Sciatic nerve (tissue), 2 donors: Measurements from ENCODE around the gene ABO. TPM values are rescaled to one million over a fixed set of nuclear protein-coding genes. Genes with fewer than 3 reads are reported as not detected.
"Not testable (repeated sequence)": the region's sequence is repeated elsewhere in the genome, so short reads cannot be mapped to it uniquely, and the experiment has no call there.

Experiments
- ATAC-seq: fragments of 200-7000 bp; cut with Tn5 transposase; one replicate; pipeline ENCODE4 v1.9.1; 2020; ENCODE audit warnings: mild to moderate bottlenecking, moderate library complexity
- DNase-seq: peaks from one replicate; pipeline ENCODE4 v3.0.0-alpha.2; 2020; ENCODE audit warnings: low spot score
- intact Hi-C: fragments of 100-400 bp; cut with DNase I; formaldehyde crosslinking; loops from one replicate; pipeline ENCODE4 v1.14.2; 2022
- total RNA-seq: library from RNA; stranded (reverse); fragmentation: NEBNext Ultra II Directional; extraction: Animal tissue kit (Norgen Biotek cat#: 25700); gene quantifications from one replicate; pipeline ENCODE4 v1.2.1, GENCODE V29; 2021
- donor health status: DM: no; HTN: no; CAD: no.
- donor health status: DM: no; HTN: no; CAD: no.

Gene ABO
- total RNA-seq, 1 donor from 2014 or later, result 10.9 TPM

GRCh38 chr9:133299996-133300395 lies 25.0 kb upstream of the ABO start:
- ATAC-seq, intact Hi-C loops, DNase-seq: not testable (repeated sequence)

DNA sequence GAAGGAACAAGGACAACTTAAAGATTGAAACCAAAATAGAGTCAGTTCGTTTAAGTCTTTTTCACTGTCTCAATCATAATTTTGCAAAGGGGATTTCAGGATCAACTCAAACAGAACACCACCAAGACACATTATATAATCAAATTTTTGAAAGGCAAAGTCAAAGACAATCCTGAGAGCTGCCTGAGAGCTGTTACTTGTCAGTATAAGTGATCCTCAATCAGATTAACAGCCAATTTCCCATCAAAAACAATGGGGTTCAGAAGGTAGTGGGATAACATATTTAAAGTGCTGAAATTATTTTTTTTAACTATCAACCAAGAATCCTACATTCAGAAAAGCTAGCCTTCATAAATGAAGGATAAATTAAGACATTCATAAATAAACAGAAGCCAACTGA lies 19.3 kb upstream of the ABO start:
- DNase-seq, result no peak
- no peak for ATAC-seq
- intact Hi-C loops, result no loop called here

DNA sequence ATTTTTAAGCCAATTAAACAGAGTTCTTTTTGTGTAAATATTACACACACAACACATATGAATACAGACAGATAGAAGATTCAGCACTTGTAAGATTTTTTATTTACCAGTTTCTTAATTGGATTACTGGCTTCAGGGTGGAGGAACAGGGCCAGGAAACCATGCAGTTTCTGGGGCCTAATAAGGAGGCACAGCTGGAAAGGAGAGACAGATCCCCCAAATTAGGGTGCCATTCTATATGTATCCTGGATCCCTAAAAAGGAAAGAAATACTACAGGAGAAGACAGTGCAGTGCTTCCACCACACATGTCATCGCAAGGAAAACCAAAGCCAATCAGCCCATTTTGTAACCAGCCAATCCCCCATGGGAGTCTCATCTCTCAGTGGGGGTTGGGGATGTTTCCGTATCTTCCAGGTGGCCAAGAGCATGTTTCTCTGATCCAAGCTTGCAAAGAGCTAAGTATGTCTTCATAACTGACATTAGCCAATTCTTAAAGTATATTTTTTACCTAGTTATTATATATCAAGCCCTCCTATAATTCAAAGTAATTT lies 15.8 kb upstream of the ABO start:
- ATAC-seq, result no peak
- intact Hi-C loops, result no loop called here
- DNase-seq, result no peak

DNA sequence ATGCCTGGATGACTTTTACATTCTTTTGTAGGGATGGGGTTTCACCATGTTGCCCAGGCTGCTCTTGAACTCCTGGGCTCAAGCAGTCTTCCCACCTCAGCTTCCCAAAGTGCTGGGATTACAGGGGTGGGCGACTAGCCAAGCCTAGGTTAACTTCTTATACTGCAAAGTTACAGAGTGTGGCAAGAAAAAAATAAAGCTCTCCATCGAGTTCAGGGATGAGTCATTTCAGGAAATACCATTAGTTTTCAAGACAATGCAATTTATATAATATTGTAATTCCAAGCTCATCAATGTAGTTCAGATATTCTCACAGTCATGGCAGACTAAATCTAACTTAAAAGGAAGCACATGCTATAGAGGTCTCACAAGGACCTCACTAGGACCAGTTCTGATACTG lies 11.5 kb upstream of the ABO start:
- intact Hi-C loops, result no loop called here
- no peak for ATAC-seq
- DNase-seq, result no peak

DNA sequence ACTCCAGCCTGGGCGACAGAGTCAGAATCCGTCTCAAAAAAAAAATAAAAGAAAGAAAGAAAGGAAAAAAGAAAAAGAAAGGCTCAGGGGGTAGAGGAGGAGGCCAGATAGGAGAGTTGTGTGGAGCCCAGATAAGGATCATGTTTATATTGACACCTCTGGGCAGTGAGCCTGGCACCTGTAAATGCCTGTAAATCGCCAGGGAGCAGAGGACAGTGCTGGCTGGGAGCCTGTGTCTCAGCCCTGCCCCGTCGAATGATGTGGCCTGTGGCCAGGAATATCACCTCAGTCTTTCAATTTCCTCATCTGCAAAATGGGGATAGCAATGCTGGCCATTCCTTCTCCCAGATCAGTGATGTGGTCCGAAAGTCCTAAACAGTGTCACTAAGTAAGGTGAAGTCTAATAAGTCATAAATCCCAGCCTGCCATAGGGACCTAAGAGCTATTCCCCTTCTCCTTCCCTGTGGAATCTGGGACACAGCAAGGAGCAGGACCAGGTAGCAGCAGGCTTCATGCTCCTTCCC lies 10.3 kb upstream of the ABO start:
- intact Hi-C loops, result no loop called here
- DNase-seq (no peak), ATAC-seq (no peak)

- DNase-seq (no peak), ATAC-seq (no peak)
- intact Hi-C loops, result no loop called here
Observed at GRCh38 chr9:133284362-133284761, 9.4 kb upstream of the ABO start.

DNA sequence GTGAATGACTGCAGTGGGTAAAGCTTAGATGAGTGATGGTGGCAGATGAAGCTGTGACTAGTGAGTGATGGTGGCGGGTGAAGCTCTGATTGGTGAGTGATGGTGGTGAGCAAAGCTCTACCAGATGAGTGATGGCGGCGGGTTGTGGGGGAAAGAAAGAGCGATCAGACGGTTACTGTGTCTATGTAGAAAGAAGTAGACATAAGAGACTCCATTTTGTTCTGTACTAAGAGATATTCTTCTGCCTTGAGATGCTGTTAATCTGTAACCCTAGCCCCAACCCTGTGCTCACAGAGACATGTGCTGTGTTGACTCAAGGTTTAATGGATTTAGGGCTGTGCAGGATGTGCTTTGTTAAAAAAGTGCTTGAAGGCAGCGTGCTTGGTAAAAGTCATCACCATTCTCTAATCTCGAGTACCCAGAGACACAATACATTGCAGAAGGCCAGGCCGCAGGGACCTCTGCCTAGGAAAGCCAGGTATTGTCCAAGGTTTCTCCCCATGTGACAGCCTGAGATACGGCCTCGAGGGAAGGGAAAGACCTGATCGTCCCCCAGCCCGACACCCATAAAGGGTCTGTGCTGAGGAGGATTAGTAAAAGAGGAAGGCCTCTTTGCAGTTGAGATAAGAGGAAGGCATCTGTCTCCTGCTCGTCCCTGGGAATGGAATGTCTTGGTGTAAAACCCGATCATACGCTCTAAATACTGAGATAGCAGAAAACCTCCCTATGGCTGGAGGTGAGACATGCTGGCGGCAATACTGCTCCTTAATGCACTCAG lies 8.4 kb upstream of the ABO start:
- intact Hi-C loops, DNase-seq, ATAC-seq: not testable (repeated sequence)

- ATAC-seq (no peak), DNase-seq (no peak)
- intact Hi-C loops, result no loop called here
Observed at GRCh38 chr9:133282464-133283238, 7.7 kb upstream of the ABO start.

DNA sequence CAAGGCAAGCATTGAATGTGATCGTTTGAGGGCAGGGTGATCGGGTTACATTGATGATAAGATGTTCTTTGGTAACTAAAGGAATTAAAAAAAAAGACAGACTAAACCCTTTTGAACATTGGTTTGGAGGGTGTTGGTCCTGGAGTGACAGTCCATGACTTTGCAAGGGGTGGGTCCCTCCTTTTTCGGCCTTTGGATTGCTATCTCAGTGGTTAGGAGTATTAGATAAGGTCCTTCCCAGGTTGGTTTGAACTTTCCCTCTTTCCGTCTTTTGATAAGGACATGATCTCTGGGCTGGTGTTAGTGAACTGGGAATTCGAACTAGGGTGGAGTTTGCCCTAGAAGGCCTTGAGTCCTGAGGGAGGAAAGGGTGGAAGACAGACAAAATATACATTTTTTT lies 5.4 kb upstream of the ABO start:
- intact Hi-C loops, result no loop called here

GRCh38 chr9:133278161-133279114 lies 3.4 kb upstream of the ABO start:
- ATAC-seq (no peak), DNase-seq (no peak)
- intact Hi-C loops, result no loop called here

More for the DNA sequence above, 5.4 kb upstream of the ABO start:
- DNase-seq, result no peak
- ATAC-seq, result no peak

GRCh38 chr9:133277467-133277866 lies 2.5 kb upstream of the ABO start:
- DNase-seq, result no peak
- no peak for ATAC-seq
- intact Hi-C loops, result no loop called here

DNA sequence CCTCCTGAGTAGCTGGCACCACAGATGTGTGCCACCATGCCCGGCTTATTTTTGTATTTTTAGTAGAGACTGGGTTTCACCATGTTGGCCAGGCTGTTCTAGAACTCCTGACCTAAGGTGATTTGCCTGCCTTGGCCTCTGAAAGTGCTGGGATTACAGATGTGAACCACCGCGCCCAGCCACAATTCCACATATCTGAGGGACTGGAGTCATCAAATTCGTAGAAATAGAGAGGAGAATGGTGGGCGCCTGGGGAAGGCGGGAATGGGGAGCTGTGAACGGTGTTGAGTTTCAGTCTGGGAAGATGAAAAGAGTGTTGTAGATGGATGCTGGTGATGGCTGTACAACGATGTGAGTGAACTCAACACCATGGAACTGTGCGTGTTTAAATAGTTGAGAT lies 1.9 kb upstream of the ABO start:
- no peak for DNase-seq
- intact Hi-C loops, result no loop called here
- no peak for ATAC-seq

GRCh38 chr9:133276001-133276884 lies 1.2 kb upstream of the ABO start:
- intact Hi-C loops, result no loop called here
- DNase-seq, result no peak
- no peak for ATAC-seq

- DNase-seq (no peak), ATAC-seq (peak; percentile 33)
- intact Hi-C loops, result no loop called here
Observed at GRCh38 chr9:133274236-133275104, 531 bp downstream of the ABO start.

- intact Hi-C loops, result no loop called here
- ATAC-seq, result peak; percentile 34
- DNase-seq, result no peak
Observed at GRCh38 chr9:133273819-133274218, 1.2 kb downstream of the ABO start.

GRCh38 chr9:133273098-133273497 lies 1.9 kb downstream of the ABO start:
- ATAC-seq, result peak; percentile 47
- intact Hi-C loops, result no loop called here
- DNase-seq, result no peak
